NCI-H1417 (cell line): ENCODE measurements around the gene CUX1.
A peak's percentile ranks its signal among the peaks of the same experiment; 100 is the strongest.
"Not testable (repeated sequence)": the region's sequence is repeated elsewhere in the genome, so short reads cannot be mapped to it uniquely, and the experiment has no call there.

Experiments used
- DNase-seq, 3 experiments: peaks; one replicate each; lab custom pipeline; 2025; lab: John Stamatoyannopoulos, UW

CUX1 gene

DNA sequence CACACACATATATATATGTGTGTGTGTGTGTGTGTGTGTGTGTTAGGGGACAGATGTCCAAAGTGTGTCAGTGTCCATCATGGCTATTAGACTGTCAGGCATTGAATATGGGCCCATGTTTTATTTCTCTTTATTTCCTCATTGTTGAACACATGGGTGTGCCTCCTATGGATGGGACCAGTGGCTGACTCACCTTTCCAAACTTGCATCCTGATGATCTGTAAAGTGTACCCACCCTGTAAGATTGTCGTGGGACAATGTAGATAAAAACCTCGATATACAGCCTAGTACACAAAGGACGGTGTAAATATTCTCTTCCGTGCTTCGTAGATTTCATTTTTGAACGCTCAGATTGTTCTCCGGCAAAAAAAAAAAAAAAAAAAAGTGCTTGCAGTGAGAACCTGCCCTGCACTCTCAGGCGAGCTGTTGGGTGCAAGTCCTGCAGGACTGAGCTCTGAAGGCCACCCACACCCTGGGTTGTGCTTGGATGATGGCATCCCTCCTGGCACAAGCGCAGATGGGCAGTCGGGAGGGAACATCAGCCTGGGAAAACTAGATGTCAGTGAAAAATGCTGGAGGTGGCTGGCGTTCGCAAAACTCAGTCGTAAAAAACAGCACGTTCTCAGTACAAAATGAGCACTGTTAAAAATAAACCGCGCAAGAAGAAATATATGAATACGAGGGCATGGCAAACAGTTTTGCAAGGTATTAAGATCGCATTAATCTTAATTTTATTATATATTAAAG is 166.9 kb downstream of the CUX1 start:
- no peak for DNase-seq

DNA sequence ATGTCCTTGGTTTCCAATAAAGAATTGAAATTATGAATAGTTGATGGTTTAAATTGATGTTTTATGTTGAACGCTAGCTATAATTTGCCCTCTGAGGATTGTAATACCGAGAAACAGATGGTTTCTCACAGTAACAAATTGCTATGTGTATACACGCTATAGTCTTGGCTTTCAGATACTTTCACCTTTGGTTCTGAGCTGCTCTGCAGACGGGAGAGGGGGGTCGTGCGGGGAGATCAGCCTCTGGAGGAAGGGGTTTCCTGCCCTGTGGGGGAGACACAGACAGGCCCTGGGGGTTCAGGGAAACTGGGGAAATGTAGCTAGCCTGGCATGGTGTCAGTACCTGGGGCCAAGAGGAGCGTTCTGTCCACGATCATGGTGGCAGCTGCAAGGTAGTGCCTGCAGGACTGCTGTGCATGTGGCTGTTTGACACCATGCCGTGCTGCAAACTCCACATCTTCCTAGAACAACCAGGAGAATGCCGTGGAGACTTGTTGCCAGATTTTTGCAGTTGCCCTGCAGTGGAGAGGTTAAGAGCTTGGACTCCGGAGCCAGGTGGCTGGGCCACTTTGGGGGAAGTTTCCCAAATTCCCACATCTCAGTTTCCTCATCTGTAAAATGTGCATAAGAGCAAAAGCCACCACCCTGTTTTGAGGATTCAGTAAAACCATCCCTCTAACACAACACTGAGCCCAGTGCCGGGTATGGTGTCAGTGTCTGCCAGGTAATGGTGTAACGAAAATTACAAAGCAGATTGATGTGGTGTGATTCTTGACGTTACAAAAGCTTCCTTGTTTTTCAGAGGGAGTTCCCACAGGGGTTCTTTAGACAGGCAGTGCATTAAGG is 167.9 kb downstream of the CUX1 start:
- DNase-seq = no peak

DNA sequence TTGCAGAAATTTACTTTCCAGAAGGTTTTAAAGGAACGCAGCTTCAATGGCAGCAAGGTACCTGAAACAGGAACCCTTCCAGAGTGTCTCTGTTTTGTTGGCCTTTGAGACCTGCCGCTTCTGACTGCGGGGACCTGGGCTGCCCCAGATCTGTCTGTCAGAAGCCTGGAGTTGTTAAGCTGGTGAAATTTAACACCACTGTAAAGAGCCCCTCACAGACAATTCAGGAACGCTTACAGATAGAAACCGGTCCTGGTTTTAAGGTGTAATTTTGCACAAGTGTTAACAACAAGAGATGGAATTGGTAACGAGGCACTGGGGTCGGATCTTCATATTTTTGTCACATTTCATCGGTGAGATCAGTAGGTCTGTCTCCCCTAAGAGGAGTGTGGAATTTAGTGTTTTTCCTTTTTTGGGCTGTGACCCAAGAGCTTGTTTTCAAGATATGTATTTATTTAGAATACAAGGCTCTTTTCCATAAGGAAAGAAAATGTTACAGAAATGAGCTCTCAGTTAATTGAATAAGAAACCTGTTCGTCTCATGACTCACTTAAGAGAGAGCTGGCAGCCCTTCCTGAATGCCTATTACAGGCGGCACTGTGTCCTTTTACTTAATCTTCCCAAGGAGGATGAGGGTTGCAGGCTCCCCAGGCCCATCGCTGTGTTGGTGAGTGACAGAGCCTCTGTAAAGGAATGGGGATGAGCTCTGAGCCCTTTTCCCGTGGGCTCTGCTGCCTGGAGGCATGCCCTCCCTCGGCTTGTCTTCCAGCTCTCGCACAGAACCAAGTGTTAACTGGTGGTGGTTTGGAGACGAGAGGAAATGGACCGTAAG is 168.7 kb downstream of the CUX1 start:
- peak in 2 of 3 experiments; percentile 13 to 21 for DNase-seq

DNA sequence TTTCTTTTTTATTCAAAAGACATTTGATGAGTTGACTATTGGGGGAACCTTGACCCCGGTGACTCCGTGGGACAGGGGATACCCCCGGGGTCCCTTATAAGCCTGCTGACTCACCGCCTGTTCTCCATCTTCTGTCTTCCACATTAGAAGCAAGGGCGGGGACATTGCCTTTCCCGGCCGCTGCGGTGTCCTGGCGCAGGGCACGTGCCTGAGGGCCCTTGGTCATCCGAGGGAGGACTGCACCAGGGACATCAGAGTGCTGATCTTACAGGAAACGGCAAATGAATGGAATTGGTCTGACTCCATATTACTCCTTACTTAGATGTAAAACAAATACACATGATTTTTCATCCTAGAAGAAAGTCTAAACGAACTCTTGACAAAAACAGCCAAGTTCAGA is 170.1 kb downstream of the CUX1 start:
- DNase-seq = no peak

- not testable (repeated sequence) for DNase-seq
Observed at GRCh38 chr7:101988060-101988459, 170.6 kb downstream of the CUX1 start.

DNA sequence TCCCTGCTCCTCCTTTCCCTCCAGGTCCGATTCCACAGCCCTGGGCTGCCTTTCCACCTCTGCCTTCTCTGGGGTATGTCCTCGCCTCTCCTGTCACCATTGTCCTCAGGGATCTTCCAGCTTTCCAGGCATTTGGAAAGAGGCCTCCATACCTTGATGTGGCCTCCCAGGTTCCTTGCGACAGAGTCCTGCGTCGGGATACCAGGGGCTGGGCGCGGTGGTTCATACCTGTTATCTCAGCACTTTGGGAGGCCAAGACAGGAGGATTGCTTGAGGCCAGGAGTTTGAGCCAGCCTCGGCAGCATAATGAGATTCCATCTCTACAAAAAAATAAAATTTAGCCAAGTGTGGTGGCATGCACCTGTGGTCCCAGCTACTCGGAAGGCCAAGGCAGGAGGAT is 171.1 kb downstream of the CUX1 start:
- no peak for DNase-seq

- no peak for DNase-seq
Observed at GRCh38 chr7:101989101-101989500, 171.7 kb downstream of the CUX1 start.

DNA sequence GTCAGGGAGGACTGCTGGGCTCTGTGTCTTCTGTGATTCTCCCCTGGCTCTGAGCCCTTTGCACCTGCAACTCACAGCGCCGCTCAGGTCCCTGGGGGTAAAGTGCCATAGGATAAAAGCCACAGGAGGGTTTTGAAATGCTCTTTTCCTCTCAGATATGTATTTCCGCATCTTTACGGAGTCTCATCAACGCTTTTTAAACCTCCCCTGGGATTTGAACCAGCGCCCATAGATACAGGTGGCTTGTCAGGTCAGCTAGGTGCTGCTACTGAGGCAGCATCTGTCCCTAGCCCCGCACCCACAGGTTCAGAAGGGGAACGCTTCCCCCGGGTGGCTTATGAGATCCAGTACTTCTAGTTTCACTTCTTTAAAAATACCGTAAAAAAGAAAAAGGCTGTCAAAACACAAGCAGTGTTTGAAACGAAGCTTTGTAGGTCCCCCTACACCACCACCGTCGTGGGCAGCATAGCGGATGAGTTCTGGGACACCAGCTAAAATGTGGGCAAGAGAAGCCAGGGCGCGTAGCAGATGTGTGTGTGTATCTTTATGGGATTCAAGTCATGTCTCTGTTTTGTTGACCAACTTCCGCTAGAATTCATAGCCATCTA is 173.5 kb downstream of the CUX1 start:
- DNase-seq = no peak

DNA sequence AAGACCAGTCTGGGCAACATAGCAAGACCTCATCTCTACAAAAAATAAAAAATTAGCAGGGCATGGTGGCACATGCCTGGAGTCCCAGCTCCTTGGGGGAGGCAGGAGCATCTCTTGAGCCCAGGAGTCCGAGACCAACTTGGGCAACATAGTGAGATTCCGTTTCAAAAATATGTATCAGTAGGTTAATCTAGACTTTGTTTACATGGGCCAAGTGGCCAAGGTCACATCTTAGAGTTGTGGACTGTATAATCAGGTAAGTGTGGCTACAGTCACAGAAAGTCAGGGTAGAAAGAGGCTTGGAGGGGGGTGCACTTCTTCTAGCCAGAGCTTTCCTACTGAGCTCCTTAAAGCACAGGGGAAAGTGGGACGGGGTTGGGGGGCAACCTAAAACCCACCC is 174.4 kb downstream of the CUX1 start:
- no peak for DNase-seq

GRCh38 chr7:101993311-101993710 is 175.9 kb downstream of the CUX1 start:
- DNase-seq = no peak

DNA sequence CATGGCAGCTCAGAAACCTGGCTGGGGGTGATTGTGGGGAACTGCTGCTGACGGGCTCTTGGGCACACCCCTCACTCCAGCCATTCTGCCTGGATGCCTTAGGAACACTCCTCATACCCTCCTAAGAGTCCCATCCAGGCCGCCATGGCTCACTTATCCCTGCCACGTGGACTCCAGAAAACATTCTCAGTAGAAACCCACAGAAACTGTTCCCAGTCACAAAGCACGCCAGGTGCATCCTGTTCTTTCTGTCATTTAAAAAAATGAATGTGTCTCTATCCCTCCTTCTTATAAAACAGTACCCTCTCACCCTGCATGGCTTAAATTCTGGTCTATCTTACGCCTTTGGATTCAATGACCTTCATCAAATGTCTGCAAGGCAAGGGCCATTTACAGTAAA is 177.7 kb downstream of the CUX1 start:
- no peak for DNase-seq

DNA sequence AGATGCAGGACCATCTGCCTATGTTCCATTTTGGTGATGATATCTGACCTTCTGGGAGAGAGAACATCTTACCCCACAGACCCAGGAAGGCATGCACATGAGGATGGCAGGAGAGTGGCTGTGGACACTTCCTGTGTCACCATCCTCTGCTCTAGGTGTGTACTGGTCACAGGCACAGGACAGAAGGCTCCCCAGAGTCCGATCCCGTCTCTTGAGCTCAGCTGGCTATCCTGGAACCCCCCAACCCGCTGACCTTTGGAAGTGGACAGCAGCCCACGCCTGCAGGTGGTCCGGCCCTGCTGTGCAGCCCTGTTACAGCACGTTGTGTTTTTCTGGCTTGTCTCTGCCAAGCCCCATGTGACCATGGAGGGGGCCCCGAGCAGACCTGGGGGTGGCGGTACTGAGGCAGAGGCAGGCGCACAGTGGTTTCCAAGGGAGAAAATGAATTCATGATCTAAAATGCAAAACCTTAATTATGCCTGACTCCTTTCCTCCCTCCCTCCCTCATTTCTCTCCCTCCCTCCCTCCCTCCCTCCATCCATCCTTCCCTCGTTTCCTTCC is 178.8 kb downstream of the CUX1 start:
- no peak for DNase-seq

DNA sequence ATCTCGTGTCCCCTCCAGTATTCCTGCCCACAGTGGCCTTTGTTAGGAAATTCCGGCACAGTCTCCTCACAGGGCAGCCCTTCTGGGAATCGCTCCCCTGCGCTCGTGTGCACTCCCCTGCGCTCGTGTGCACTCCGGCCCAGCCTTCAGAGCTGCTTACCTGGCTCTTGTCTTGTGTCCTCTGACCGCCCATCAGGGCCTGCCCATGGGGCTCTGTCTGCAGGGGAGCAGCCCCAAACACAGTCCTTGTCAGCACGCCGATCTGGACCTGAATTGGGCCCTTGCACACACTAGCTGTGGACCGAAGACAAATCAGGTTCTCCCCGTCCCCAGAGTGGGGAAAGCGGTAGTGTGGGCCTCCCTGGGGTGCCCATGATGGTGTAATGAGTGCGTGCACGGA is 179.4 kb downstream of the CUX1 start:
- no peak for DNase-seq

DNA sequence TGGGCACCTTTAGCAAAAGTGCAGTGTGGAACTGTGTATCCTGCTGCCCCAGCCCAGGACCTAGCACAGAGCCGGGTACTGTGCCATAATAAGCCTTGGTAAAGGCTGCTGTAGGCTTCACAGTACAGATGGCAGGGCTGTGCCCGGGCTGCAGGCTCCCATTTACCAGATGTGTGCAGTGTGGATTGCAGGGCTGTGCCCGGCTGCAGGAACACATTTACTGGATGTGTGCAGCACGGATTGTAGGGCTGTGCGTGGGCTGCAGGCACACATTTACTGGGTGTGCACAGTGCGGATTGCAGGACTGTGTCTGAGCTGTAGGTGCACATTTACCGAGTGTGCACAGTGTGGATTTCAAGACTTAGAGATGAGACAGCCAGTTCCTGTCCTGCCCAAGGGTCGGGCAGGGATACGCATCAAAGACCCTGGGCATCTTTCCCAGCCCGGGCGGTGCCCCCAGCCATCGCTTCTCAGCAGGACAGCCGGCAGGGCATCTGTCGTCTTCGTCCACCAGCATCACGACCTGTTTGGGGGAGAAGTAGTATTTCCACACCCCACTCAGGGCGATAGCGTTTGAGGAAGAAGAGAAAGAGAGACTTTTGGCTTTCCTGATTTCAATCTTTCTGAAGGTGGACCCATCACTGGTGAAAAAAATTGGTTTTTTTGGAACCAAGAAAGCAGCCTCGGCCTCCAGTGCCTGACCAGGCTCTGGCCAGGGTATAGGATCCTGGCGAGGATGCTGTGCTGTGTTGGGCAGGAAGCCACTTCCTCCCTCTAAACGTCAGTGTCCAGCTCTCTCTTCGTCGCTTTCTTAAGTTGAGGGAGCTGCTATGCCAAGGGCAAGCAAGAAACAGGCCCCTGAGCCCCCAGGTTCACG is 180.8 kb downstream of the CUX1 start:
- no peak for DNase-seq

- DNase-seq = no peak
Observed at GRCh38 chr7:101998906-101999240, 181.4 kb downstream of the CUX1 start.

DNA sequence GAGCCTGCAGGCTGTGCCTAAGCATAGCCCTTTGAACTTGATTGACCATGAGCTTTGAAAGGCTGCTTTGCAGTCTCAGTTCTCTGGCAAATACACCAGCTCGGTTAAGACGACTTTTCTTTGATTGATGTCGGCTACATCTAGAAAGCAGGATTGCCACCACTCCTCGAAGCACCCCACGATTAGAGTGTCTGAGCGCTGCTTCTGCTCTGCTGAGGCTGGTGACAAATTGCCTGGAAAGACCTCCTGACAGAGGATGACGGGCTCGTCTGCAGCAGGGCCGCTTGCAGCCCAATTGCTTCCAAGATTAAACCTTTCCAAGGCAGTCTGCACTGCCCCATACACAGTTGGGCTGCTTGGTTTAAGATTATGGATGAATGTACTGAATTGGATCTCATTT is 182.0 kb downstream of the CUX1 start:
- no peak for DNase-seq

DNA sequence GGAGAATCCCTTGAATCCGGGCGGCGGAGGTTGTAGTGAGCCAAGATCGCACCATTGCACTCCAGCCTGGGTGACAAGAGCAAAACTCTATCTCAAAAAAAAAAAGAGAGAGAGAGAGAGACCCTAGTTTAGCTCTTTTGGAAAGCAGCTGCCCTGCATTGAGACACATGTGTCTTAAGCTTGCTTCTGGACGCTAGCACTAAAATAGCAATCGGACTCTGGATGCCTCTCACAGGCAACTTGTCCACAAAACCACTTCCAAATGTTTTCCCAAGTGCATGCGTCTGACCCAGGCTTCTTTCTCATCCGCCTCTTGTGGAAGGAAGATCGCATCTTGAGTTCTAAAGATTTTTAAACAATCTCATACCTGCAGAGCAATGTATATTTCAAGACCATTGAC is 182.7 kb downstream of the CUX1 start:
- no peak for DNase-seq

GRCh38 chr7:102004229-102004628 is 186.8 kb downstream of the CUX1 start:
- DNase-seq = no peak

DNA sequence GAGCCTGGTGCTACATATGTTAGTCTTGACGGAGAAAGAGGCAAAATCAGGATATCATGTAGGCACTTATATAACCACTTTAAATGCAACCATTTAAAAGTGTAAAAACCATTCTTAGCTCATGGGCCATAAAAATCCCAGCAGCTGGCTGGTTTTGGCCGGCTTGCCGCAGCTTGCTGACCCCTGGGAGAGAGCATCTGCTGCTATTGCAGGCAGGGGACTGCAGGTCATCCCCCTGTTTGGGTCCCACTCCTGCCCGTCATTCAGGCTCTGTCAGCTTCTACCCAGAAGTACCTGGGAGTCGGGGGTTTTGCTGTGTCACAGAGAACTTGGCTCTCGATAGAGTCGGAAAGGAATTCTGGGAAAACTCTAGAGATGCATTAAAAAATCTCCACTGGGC is 187.4 kb downstream of the CUX1 start:
- peak in 1 of 3 experiments; percentile 31 for DNase-seq

- no peak for DNase-seq
Observed at GRCh38 chr7:102005933-102006480, 188.6 kb downstream of the CUX1 start.

DNA sequence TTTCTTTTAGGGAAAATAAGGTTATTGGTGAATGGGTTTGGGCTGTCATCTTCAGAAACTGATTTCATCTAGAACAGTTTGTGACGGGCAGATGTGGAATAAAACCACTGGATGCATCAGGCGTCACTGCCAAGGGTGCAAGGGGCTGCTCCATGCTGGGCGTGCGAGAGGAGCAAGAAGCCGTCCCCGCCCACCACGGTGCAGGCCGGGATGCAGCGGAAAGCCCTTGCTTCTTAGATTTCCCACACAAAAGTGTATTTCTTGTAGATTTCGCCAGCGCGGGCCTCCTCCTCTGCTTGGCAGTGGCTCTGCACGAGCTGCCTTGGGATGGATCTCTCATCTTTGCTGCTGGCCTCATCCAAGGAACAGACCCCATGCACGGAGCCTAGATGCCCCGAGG is 189.3 kb downstream of the CUX1 start:
- no peak for DNase-seq
